Heart left ventricle (tissue), 16 donors: ENCODE data around the gene ITGAE. TPM values are rescaled to one million over a fixed set of nuclear protein-coding genes. Genes with fewer than 3 reads are reported as not detected.
A peak's percentile ranks its signal among the peaks of the same experiment; 100 is the strongest.
"Not testable (repeated sequence)": the region's sequence is repeated elsewhere in the genome, so short reads cannot be mapped to it uniquely, and the experiment has no call there.

Experiments used
- ATAC-seq, 4 donors: fragments of 200-7000 bp; cut with Tn5 transposase; one replicate each; pipeline ENCODE4 v1.9.1; 2020 to 2022; ENCODE audit warnings: moderate library complexity in 4 of 4, mild to moderate bottlenecking in 3 of 4, moderate number of reproducible peaks in 1 of 4
- DNase-seq, 5 donors: peaks; one replicate each; pipeline ENCODE4 v3.0.0-alpha.2; 2020
- H3K27ac ChIP-seq, 12 donors: fragments of 200-600 bp; sonication (generic) in 4 of 12; one replicate each; pipeline versions ENCODE4 v1.5.0 to v1.8.0; 2016 to 2022; ENCODE audit warnings: mild to moderate bottlenecking in 2 of 12
- H3K27me3 ChIP-seq, 9 donors: fragments of 200-600 bp; sonication (generic) in 2 of 9; one replicate each; pipeline versions ENCODE4 v1.5.1 to v1.8.0; 2016 to 2022; ENCODE audit warnings: mild to moderate bottlenecking in 3 of 9
- H3K36me3 ChIP-seq, 9 donors: fragments of 200-600 bp; sonication (generic) in 2 of 9; one replicate each; pipeline versions ENCODE4 v1.5.0 to v1.8.0; 2018 to 2022; ENCODE audit warnings: mild to moderate bottlenecking in 2 of 9
- H3K4me1 ChIP-seq, 12 donors: fragments of 200-600 bp; sonication (generic) in 4 of 12; one replicate each; pipeline versions ENCODE4 v1.5.0 to v1.8.0; 2016 to 2022; ENCODE audit warnings: mild to moderate bottlenecking in 3 of 12
- H3K4me3 ChIP-seq, 12 donors: fragments of 200-600 bp; sonication (generic) in 4 of 12; one replicate each; pipeline versions ENCODE4 v1.5.0 to v1.8.0; 2017 to 2022; ENCODE audit warnings: mild to moderate bottlenecking in 9 of 12, moderate library complexity in 4 of 12
- H3K9me3 ChIP-seq, 12 donors: fragments of 200-600 bp; sonication (generic) in 4 of 12; one replicate each; pipeline versions ENCODE4 v1.5.0 to v1.8.0; 2016 to 2022; ENCODE audit warnings: mild to moderate bottlenecking in 1 of 12
- POLR2A ChIP-seq, 2 donors: fragments of 450-650 bp; IDR thresholded peaks; one replicate each; pipeline ENCODE4 v1.6.1; 2017; ENCODE audit warnings: antibody characterized with exemption in 2 of 2, mild to moderate bottlenecking in 2 of 2, moderate library complexity in 2 of 2
- WGBS, 4 donors: extraction: QIAGEN DNeasy Blood & Tissue Kit in 2 of 4; methylation state at CpG; one replicate each; pipeline versions ENCODE4 v1.1.5 to v1.1.7; 2013 to 2018; 5-methylcytosine and 5-hydroxymethylcytosine counted together
- intact Hi-C, 10 donors: fragments of 100-400 bp; cut with DNase I; formaldehyde crosslinking; loops; one replicate each; pipeline versions ENCODE4 v1.11.1 to v1.14.2; 2022
- polyA plus RNA-seq, 2 donors: library from polyadenylated mRNA; stranded (reverse); fragments of 200-250 nt; gene quantifications; one replicate each; pipeline ENCODE4 v1.2.3, GENCODE V29; 2013
- total RNA-seq, 9 donors: library from RNA; depleted of rRNA in 2 of 9; stranded (reverse); fragments of >200 nt in 2 of 9; fragmentation: NEBNext Ultra II Directional in 3 of 9; extraction: Animal tissue kit (Norgen Biotek cat#: 25700) in 3 of 9; gene quantifications; one replicate each; pipeline versions ENCODE4 v1.1.0 to v1.2.4, GENCODE V29; 2016 to 2023
- TF ChIP-seq, protein P1 (sequence below), 12 donors: fragments of 200-600 bp; sonication (generic) in 4 of 12; IDR thresholded peaks; one replicate each; pipeline versions ENCODE4 v1.5.0 to v1.8.0; 2018 to 2022; ENCODE audit warnings: antibody characterized with exemption in 12 of 12, mild to moderate bottlenecking in 5 of 12
- donor health status: ischemic (EF 13 %, LVEDD 7.1; RV severe dilation, severe dysfunction).
- donor health status: healthy with polysubstance abuse.
- donor health status: DM: no; HTN: yes; CAD: no.
- donor health status: DM: no; HTN: no; CAD: no.
- donor health status: ischemic (EF 25% LVEDD 6.9; RV normal size, moderate dysfunction).
- donor health status: ischemic (EF 25% LVEDD 5.7; RV mildly dilated, moderate dysfunction).
- donor health status: healthy.
- donor health status: DM: yes; HTN: yes; CAD: no.
- donor health status: ischemic (EF 35%, LVEDD 5.7; RV mildly dilated, moderate dysfunction).
- donor health status: nonischemic (EF 11% LVEDD 7.7; RV severe dilation, severe dysfunction).
- donor health status: DM: yes; HTN: yes; CAD: no.
- donor health status: PGD.
- donor health status: ischemic (EF 29% LVEDD 5.4; RV normal size, mild dysfunction).
- donor health status: nonischemic (EF 23%, LVEDD 6.1; RV moderate dilation, normal function).

ITGAE gene
- total and polyA plus RNA-seq, 11 donors, result 7.1 to 32.9 (median 15.3) TPM

DNA sequence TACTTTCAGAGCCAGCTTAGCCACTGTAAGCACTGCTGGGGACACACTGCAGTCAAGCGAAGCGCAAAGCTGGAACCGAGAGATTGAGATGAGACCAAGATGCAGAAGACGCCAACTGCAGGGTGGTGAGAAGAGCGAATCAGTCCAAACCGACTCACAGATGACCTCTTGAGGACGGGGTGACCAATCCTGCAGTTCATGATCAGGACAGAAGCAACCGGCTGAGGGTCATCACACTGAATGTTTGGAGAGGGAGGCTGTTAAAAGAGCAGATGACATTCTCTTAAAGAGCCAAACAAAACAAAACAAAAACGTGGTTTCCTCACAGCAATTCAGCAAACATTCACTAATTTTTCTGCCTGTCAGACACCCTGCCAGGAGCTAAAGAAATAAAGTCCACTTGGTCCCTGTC, 68.8 kb downstream of the ITGAE start:
- ATAC-seq (peak in 2 of 4 donors; percentile 29 to 60), DNase-seq (peak in 1 of 5 donors; percentile 35)
- Histone ChIP-seq H3K4me1 (peaks cover 0 to 5% (median 0%) of the 10 kb centered on the region in 12 donors), H3K36me3 (no peaks in the 10 kb centered on the region), H3K27me3 (peaks cover 0 to 8% (median 0%) of the 10 kb centered on the region in 9 donors), H3K4me3 (no peak overlapping the region), H3K27ac (no peak overlapping the region), H3K9me3 (no peaks in the 10 kb centered on the region)
- 43 to 57% (median 46%) methylated on average over 9 of the region's 9 CpGs for WGBS, 4 donors
- TF ChIP-seq, protein P1, sequence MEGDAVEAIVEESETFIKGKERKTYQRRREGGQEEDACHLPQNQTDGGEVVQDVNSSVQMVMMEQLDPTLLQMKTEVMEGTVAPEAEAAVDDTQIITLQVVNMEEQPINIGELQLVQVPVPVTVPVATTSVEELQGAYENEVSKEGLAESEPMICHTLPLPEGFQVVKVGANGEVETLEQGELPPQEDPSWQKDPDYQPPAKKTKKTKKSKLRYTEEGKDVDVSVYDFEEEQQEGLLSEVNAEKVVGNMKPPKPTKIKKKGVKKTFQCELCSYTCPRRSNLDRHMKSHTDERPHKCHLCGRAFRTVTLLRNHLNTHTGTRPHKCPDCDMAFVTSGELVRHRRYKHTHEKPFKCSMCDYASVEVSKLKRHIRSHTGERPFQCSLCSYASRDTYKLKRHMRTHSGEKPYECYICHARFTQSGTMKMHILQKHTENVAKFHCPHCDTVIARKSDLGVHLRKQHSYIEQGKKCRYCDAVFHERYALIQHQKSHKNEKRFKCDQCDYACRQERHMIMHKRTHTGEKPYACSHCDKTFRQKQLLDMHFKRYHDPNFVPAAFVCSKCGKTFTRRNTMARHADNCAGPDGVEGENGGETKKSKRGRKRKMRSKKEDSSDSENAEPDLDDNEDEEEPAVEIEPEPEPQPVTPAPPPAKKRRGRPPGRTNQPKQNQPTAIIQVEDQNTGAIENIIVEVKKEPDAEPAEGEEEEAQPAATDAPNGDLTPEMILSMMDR (IDR thresholded peaks at IDR 0.05), result no peak
- no peak for TF ChIP-seq POLR2A (IDR thresholded peaks at IDR 0.05)
- intact Hi-C loops, result loop anchor here in 8 of 10 donors (2.0 to 10.0 kb wide), 7 partner anchors 29 to 343 kb away; partner anchors contain the start of genes NCBP3 (in 4 of the 8) and P2RX1 (in 1 of the 8)

GRCh38 chr17:3730881-3731429, 70.0 kb downstream of the ITGAE start:
- intact Hi-C loops, result loop anchor here in 8 of 10 donors (10.0 kb wide), 6 partner anchors 84 to 344 kb away; partner anchors contain the start of genes NCBP3 (in 4 of the 8) and P2RX1 (in 1 of the 8)
- WGBS, 4 donors, result 32 to 41% (median 37%) methylated on average over 9 of the region's 9 CpGs

DNA sequence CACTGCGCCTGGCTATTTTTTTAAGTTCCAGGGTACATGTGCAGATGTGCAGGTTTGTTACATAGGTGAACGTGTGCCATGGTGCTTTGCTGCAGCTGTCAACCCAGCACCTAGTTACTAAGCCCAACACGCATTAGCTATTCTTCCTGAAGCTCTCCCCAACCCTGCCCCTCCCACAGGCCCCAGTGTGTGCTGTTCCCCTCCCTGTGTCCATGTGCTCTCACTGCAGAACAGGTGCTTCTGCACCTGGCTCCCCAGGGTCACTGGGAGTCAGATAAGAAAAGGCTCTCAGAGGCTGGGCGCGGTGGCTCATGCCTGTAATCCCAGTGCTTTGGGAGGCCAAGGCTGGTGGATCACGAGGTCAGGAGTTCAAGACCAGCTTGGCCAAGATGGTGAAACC, 71.1 kb downstream of the ITGAE start:
- Histone ChIP-seq H3K4me3 (no peak overlapping the region), H3K9me3 (no peaks in the 10 kb centered on the region), H3K27me3 (no peaks in the 10 kb centered on the region), H3K36me3 (no peaks in the 10 kb centered on the region), H3K4me1 (peaks cover 0 to 5% (median 0%) of the 10 kb centered on the region in 12 donors), H3K27ac (no peak overlapping the region)
- no peak for TF ChIP-seq POLR2A (IDR thresholded peaks at IDR 0.05)
- 82 to 98% (median 91%) methylated on average over 6 of the region's 6 CpGs for WGBS, 4 donors
- DNase-seq (no peak), ATAC-seq (no peak)
- intact Hi-C loops, result loop anchor here in 8 of 10 donors (10.0 kb wide), 6 partner anchors 85 to 345 kb away; partner anchors contain the start of genes NCBP3 (in 4 of the 8) and P2RX1 (in 1 of the 8)

More at GRCh38 chr17:3730881-3731429, 70.0 kb downstream of the ITGAE start:
- TF ChIP-seq, protein P1 (IDR thresholded peaks at IDR 0.05), result no peak
- no peak for TF ChIP-seq POLR2A (IDR thresholded peaks at IDR 0.05)
- Histone ChIP-seq H3K4me3 (no peak overlapping the region), H3K9me3 (no peaks in the 10 kb centered on the region), H3K27me3 (peaks cover 0 to 8% (median 0%) of the 10 kb centered on the region in 9 donors), H3K4me1 (peaks cover 0 to 5% (median 0%) of the 10 kb centered on the region in 12 donors), H3K27ac (peak overlapping the region in 1 of 12 donors; percentile 30), H3K36me3 (no peaks in the 10 kb centered on the region)
- ATAC-seq (peak in 2 of 4 donors; percentile 39 to 57), DNase-seq (no peak)

GRCh38 chr17:3728099-3728498, 72.9 kb downstream of the ITGAE start:
- H3K9me3 ChIP-seq, H3K4me3 ChIP-seq, H3K27me3 ChIP-seq, intact Hi-C loops, ATAC-seq, DNase-seq, H3K27ac ChIP-seq, H3K36me3 ChIP-seq: not testable (repeated sequence)
- H3K4me1 ChIP-seq, result peaks cover 0 to 12% (median 7%) of the 10 kb centered on the region in 12 donors
- 92 to 99% (median 96%) methylated on average over 3 of the region's 3 CpGs for WGBS, 4 donors

GRCh38 chr17:3727041-3727440, 73.9 kb downstream of the ITGAE start:
- H3K36me3 ChIP-seq, result no peaks in the 10 kb centered on the region
- DNase-seq (no peak), ATAC-seq (no peak)
- H3K27me3 ChIP-seq, result no peaks in the 10 kb centered on the region
- H3K4me1 ChIP-seq, result peaks cover 6 to 21% (median 15%) of the 10 kb centered on the region in 12 donors
- H3K4me3 ChIP-seq, result no peak overlapping the region
- TF ChIP-seq, protein P1 (IDR thresholded peaks at IDR 0.05), result no peak
- no peak for TF ChIP-seq POLR2A (IDR thresholded peaks at IDR 0.05)
- intact Hi-C loops, result no loop called here
- no peak overlapping the region for H3K27ac ChIP-seq
- WGBS, 4 donors, result 35 to 76% (median 63%) methylated on average over 2 of the region's 2 CpGs
- H3K9me3 ChIP-seq, result no peaks in the 10 kb centered on the region
